GM12865 (cell line): ENCODE measurements around the gene SHISA9.

Experiments
- DNase-seq: peaks from one replicate; pipeline ENCODE4 v3.0.0; 2010; ENCODE audit warnings: low read depth
- H3K4me3 ChIP-seq: 2 replicates; pipeline ENCODE4 v1.5.1; 2011; ENCODE audit warnings: mild to moderate bottlenecking, low read depth, low read length, control low read depth
- CTCF ChIP-seq: IDR thresholded peaks from 2 replicates; pipeline ENCODE4 v1.5.1; 2011; ENCODE audit warnings: low read length, control low read depth, low read depth, inconsistent platforms; ENCODE audit not compliant: insufficient read depth; ENCODE audit errors: missing control alignments

The SHISA9 gene

GRCh38 chr16:13155377-13155776 is 254.0 kb downstream of the SHISA9 start:
- no peak for DNase-seq
- TF ChIP-seq CTCF, result no peak
- H3K4me3 ChIP-seq, result no peak overlapping the region

- DNase-seq, result no peak
- TF ChIP-seq CTCF, result no peak
- no peak overlapping the region for H3K4me3 ChIP-seq
These were observed 254.4 kb downstream of the SHISA9 start for GRCh38 chr16:13155780-13156179.

- TF ChIP-seq CTCF, result no peak
- no peak overlapping the region for H3K4me3 ChIP-seq
- no peak for DNase-seq
These were observed 255.7 kb downstream of the SHISA9 start for GRCh38 chr16:13157082-13157481.

- TF ChIP-seq CTCF, result no peak
- H3K4me3 ChIP-seq, result no peak overlapping the region
- no peak for DNase-seq
These were observed 257.0 kb downstream of the SHISA9 start for GRCh38 chr16:13158427-13158826.

- TF ChIP-seq CTCF, result no peak
- no peak for DNase-seq
- no peak overlapping the region for H3K4me3 ChIP-seq
These were observed 263.6 kb downstream of the SHISA9 start for GRCh38 chr16:13165024-13165423.

GRCh38 chr16:13168091-13168572 is 266.7 kb downstream of the SHISA9 start:
- H3K4me3 ChIP-seq, result no peak overlapping the region
- DNase-seq, result no peak
- no peak for TF ChIP-seq CTCF

GRCh38 chr16:13171313-13171712 is 269.9 kb downstream of the SHISA9 start:
- no peak overlapping the region for H3K4me3 ChIP-seq
- DNase-seq, result no peak
- no peak for TF ChIP-seq CTCF
